ENCODE measurements around the gene ULK4.
A peak's percentile ranks its signal among the peaks of the same experiment; 100 is the strongest.
"Not testable (repeated sequence)": the region's sequence is repeated elsewhere in the genome, so short reads cannot be mapped to it uniquely, and the experiment has no call there.

Gene ULK4

GRCh38 chr3:41288785-41289184 lies 673.1 kb downstream of the ULK4 start:
- DNase-seq: no peak

- DNase-seq: no peak
These were observed 675.6 kb downstream of the ULK4 start for GRCh38 chr3:41286305-41286704.

GRCh38 chr3:41284934-41285333 lies 677.0 kb downstream of the ULK4 start:
- not testable (repeated sequence) for DNase-seq

GRCh38 chr3:41277790-41278465 lies 684.0 kb downstream of the ULK4 start:
- DNase-seq: no peak

- no peak for DNase-seq
These were observed 685.7 kb downstream of the ULK4 start for GRCh38 chr3:41276191-41276590.

- no peak for DNase-seq
These were observed 686.8 kb downstream of the ULK4 start for GRCh38 chr3:41274944-41275668.

- no peak for DNase-seq
These were observed 689.2 kb downstream of the ULK4 start for GRCh38 chr3:41272667-41273066.

GRCh38 chr3:41267975-41268640 lies 693.8 kb downstream of the ULK4 start:
- peak; percentile 45 for DNase-seq

GRCh38 chr3:41265823-41266273 lies 696.1 kb downstream of the ULK4 start:
- DNase-seq: no peak

GRCh38 chr3:41265011-41265545 lies 696.8 kb downstream of the ULK4 start:
- peak; percentile 42 for DNase-seq

- no peak for DNase-seq
These were observed 701.8 kb downstream of the ULK4 start for GRCh38 chr3:41260063-41260450.

GRCh38 chr3:41259449-41260062 lies 702.3 kb downstream of the ULK4 start:
- no peak for DNase-seq

- DNase-seq: no peak
These were observed 703.6 kb downstream of the ULK4 start for GRCh38 chr3:41258239-41258800.

GRCh38 chr3:41251593-41251992 lies 710.3 kb downstream of the ULK4 start:
- DNase-seq: no peak

- no peak for DNase-seq
These were observed 711.1 kb downstream of the ULK4 start for GRCh38 chr3:41250825-41251224.

GRCh38 chr3:41249318-41249717 lies 712.6 kb downstream of the ULK4 start:
- no peak for DNase-seq

GRCh38 chr3:41248525-41248924 lies 713.4 kb downstream of the ULK4 start:
- no peak for DNase-seq

GRCh38 chr3:41247055-41248004 lies 714.6 kb downstream of the ULK4 start:
- no peak for DNase-seq

GRCh38 chr3:41244620-41245336 lies 717.1 kb downstream of the ULK4 start:
- no peak for DNase-seq

GRCh38 chr3:41243183-41243582 lies 718.7 kb downstream of the ULK4 start:
- no peak for DNase-seq

Measured in 8988T (cell line).